CD14-positive monocyte (primary cell): ENCODE data around the gene FRMPD2. TPM values are rescaled to one million over a fixed set of nuclear protein-coding genes. Genes with fewer than 3 reads are reported as not detected.

Experiments
- DNase-seq, 3 donors: peaks; one replicate each; pipeline ENCODE4 v3.0.0-alpha.2; 2011 to 2022
- H2AFZ ChIP-seq: 2 replicates; pipeline ENCODE4 v1.6.0; 2012; ENCODE audit warnings: mild to moderate bottlenecking, low read depth, low read length, inconsistent platforms; ENCODE audit not compliant: insufficient read depth, poor library complexity, severe bottlenecking
- H3K27ac ChIP-seq, 2 donors: 1 replicate in 1 of 2; 2 replicates in 1 of 2; pipeline ENCODE4 v1.5.1; 2012 to 2013; ENCODE audit warnings: low read length in 2 of 2, control low read depth in 1 of 2, inconsistent platforms in 1 of 2, low read depth in 1 of 2, mild to moderate bottlenecking in 1 of 2
- H3K27me3 ChIP-seq, 2 donors: one replicate each; pipeline versions ENCODE4 v1.6.0 to v1.6.1; 2011 to 2013; ENCODE audit warnings: low read length in 2 of 2; ENCODE audit not compliant: control insufficient read depth in 2 of 2, insufficient read depth in 2 of 2
- H3K36me3 ChIP-seq, 2 donors: replicated peaks in 1 of 2; 1 replicate in 1 of 2; 2 replicates in 1 of 2; pipeline versions ENCODE4 v1.5.1 to v1.6.1; 2012 to 2013; ENCODE audit warnings: low read length in 2 of 2, control low read depth in 1 of 2, inconsistent platforms in 1 of 2, mild to moderate bottlenecking in 1 of 2; ENCODE audit not compliant: insufficient read depth in 2 of 2, control insufficient read depth in 1 of 2
- H3K4me1 ChIP-seq, 2 donors: 1 replicate in 1 of 2; 2 replicates in 1 of 2; pipeline versions ENCODE4 v1.5.1 to v1.6.1; 2012 to 2013; ENCODE audit warnings: low read length in 2 of 2, control low read depth in 1 of 2, inconsistent platforms in 1 of 2, mild to moderate bottlenecking in 1 of 2, moderate library complexity in 1 of 2; ENCODE audit not compliant: insufficient read depth in 2 of 2, control insufficient read depth in 1 of 2
- H3K4me2 ChIP-seq: replicated peaks from 2 replicates; pipeline ENCODE3; 2012; ENCODE audit warnings: low read length, moderate library complexity, mild to moderate bottlenecking; ENCODE audit not compliant: poor library complexity, severe bottlenecking; ENCODE audit errors: extremely low read depth
- H3K4me3 ChIP-seq, 3 experiments: fragments of 200-600 bp in 1 of 3; sonication (generic) in 1 of 3; replicated peaks in 1 of 3; 1 replicate in 2 of 3; 2 replicates in 1 of 3; pipeline ENCODE4 v1.5.1; 2011 to 2013; ENCODE audit warnings: low read length in 3 of 3, mild to moderate bottlenecking in 3 of 3, control low read depth in 2 of 3, low read depth in 2 of 3, inconsistent platforms in 1 of 3, moderate library complexity in 1 of 3
- H3K79me2 ChIP-seq: 2 replicates; pipeline ENCODE4 v1.6.0; 2012; ENCODE audit warnings: mild to moderate bottlenecking, control low read depth, inconsistent platforms, low read length, moderate library complexity; ENCODE audit not compliant: insufficient read depth
- H3K9ac ChIP-seq: 2 replicates; pipeline ENCODE4 v1.6.0; 2017; ENCODE audit warnings: low read length, mild to moderate bottlenecking; ENCODE audit not compliant: insufficient read depth, poor library complexity, severe bottlenecking
- H3K9me3 ChIP-seq, 2 donors: replicated peaks in 1 of 2; 1 replicate in 1 of 2; 2 replicates in 1 of 2; pipeline versions ENCODE4 v1.5.1 to v1.6.1; 2012 to 2013; ENCODE audit warnings: low read length in 2 of 2, control low read depth in 1 of 2; ENCODE audit not compliant: control insufficient read depth in 1 of 2, insufficient read depth in 1 of 2
- H4K20me1 ChIP-seq: 2 replicates; pipeline ENCODE4 v1.6.0; 2012; ENCODE audit warnings: mild to moderate bottlenecking, low read length, control low read depth, moderate library complexity; ENCODE audit not compliant: insufficient read depth
- H3K27ac Mint-ChIP-seq, 7 donors: one replicate each; pipeline ENCODE4 v1.8.0; 2020; ENCODE audit warnings: mild to moderate bottlenecking in 7 of 7, mixed read lengths in 7 of 7, moderate library complexity in 6 of 7, inconsistent platforms in 2 of 7
- H3K27me3 Mint-ChIP-seq, 3 donors: one replicate each; pipeline ENCODE4 v1.8.0; 2021 to 2022; ENCODE audit warnings: low read depth in 3 of 3, mild to moderate bottlenecking in 3 of 3, mixed read lengths in 3 of 3, moderate library complexity in 3 of 3, inconsistent platforms in 1 of 3
- H3K36me3 Mint-ChIP-seq, 2 donors: one replicate each; pipeline ENCODE4 v1.8.0; 2020; ENCODE audit warnings: mixed read lengths in 2 of 2, inconsistent platforms in 1 of 2, mild to moderate bottlenecking in 1 of 2
- H3K4me1 Mint-ChIP-seq: one replicate; pipeline ENCODE4 v1.8.0; 2020; ENCODE audit warnings: mild to moderate bottlenecking, mixed read lengths
- H3K4me3 Mint-ChIP-seq, 2 donors: one replicate each; pipeline ENCODE4 v1.8.0; 2020; ENCODE audit warnings: mild to moderate bottlenecking in 2 of 2, mixed read lengths in 2 of 2, moderate library complexity in 1 of 2
- H3K9me3 Mint-ChIP-seq, 7 donors: one replicate each; pipeline ENCODE4 v1.8.0; 2020 to 2022; ENCODE audit warnings: mixed read lengths in 7 of 7, mild to moderate bottlenecking in 6 of 7, moderate library complexity in 6 of 7, inconsistent platforms in 2 of 7
- WGBS: methylation state at CpG from one replicate; pipeline ENCODE4 v1.1.5; 2013; ENCODE audit warnings: missing lambda C conversion rate; ENCODE audit not compliant: insufficient coverage; 5-methylcytosine and 5-hydroxymethylcytosine counted together
- intact Hi-C, 2 donors: fragments of 100-400 bp; cut with micrococcal nuclease; formaldehyde crosslinking; loops; one replicate each; pipeline versions ENCODE4 v1.15.0 to v1.15.1; 2023
- polyA plus RNA-seq, 3 donors: library from polyadenylated mRNA; depleted of rRNA in 1 of 3; unstranded in 2 of 3; stranded (reverse) in 1 of 3; fragments of 300-500 nt in 2 of 3; fragments of >200 nt in 1 of 3; fragmentation: Illumina TruSeq in 2 of 3; gene quantifications; 1 replicate in 2 of 3; 2 replicates in 1 of 3; pipeline ENCODE4 v1.2.3, GENCODE V29; 2012 to 2021
- TF ChIP-seq, protein P1 (sequence below): fragments of 200-600 bp; IDR thresholded peaks from one replicate; pipeline ENCODE4 v1.8.0; 2022; ENCODE audit warnings: antibody characterized with exemption, mild to moderate bottlenecking

Gene FRMPD2
- polyA plus RNA-seq, 3 donors: not detected

DNA sequence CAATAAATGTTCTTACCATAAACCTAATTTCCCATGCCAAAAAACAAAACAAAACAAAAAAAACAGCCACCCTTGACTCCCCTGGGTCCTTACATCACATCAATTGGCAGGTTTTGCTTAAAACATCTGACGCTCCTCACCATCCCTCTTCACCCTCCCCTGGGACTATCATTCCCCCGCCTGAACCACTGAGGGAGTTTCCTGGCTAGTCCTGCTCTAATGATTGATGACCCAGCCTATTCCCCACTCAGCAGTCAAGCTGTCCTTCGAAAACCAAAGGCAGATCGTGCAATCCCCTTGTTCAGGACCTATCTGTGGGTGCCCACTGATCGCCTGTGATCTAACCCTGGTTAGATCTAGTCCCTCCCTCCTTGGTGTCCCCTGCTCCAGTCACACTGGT, 11.2 kb upstream of the FRMPD2 start:
- Histone ChIP-seq H3K4me1 (peaks cover 0 to 5% of the 10 kb centered on the region in 2 donors), H3K4me2 (no peak overlapping the region), H3K79me2 (no peaks in the 10 kb centered on the region), H3K27ac (no peak overlapping the region), H3K4me3 (no peak overlapping the region), H3K36me3 (no peaks in the 10 kb centered on the region), H4K20me1 (no peaks in the 10 kb centered on the region), H2AFZ (no peak overlapping the region), H3K9me3 (peaks cover 0 to 9% of the 10 kb centered on the region in 2 donors), H3K27me3 (no peaks in the 10 kb centered on the region), H3K9ac (no peak overlapping the region)
- Mint-ChIP-seq H3K27ac (no peak overlapping the region), H3K27me3 (peaks cover 0 to 3% (median 2%) of the 10 kb centered on the region in 3 donors), H3K4me1 (peaks cover 7% of the 10 kb centered on the region), H3K9me3 (peaks cover 8 to 21% (median 17%) of the 10 kb centered on the region in 7 donors), H3K4me3 (no peak overlapping the region), H3K36me3 (no peaks in the 10 kb centered on the region)
- no peak for DNase-seq
- intact Hi-C loops: no loop called here
- TF ChIP-seq, protein P1, sequence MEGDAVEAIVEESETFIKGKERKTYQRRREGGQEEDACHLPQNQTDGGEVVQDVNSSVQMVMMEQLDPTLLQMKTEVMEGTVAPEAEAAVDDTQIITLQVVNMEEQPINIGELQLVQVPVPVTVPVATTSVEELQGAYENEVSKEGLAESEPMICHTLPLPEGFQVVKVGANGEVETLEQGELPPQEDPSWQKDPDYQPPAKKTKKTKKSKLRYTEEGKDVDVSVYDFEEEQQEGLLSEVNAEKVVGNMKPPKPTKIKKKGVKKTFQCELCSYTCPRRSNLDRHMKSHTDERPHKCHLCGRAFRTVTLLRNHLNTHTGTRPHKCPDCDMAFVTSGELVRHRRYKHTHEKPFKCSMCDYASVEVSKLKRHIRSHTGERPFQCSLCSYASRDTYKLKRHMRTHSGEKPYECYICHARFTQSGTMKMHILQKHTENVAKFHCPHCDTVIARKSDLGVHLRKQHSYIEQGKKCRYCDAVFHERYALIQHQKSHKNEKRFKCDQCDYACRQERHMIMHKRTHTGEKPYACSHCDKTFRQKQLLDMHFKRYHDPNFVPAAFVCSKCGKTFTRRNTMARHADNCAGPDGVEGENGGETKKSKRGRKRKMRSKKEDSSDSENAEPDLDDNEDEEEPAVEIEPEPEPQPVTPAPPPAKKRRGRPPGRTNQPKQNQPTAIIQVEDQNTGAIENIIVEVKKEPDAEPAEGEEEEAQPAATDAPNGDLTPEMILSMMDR: no peak
- 93% methylated on average over 5 of the region's 5 CpGs for WGBS

DNA sequence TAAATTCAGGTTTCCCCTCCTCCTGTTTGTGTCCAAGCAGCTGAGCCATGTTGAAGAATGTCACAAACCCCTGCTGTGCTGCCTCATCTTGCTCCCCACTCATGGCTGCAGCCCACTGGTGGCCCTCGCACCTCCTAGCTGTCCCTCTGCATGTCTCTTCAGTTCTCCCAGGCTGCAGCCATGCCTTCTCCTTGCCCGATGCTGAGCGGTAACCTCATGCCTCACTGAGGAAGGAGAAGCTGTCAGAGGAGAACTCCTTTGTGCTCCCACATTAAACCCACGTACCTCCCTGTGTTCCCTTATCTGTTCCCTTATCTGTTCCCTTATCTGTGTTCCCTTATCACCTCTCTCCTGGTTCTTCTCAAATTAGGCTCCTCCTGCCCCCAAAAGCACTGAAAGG, 10.3 kb upstream of the FRMPD2 start:
- H4K20me1 ChIP-seq: no peaks in the 10 kb centered on the region
- Mint-ChIP-seq H3K27me3 (peaks cover 0 to 3% (median 2%) of the 10 kb centered on the region in 3 donors), H3K9me3 (peaks cover 8 to 23% (median 19%) of the 10 kb centered on the region in 7 donors), H3K27ac (no peak overlapping the region), H3K36me3 (no peaks in the 10 kb centered on the region), H3K4me3 (no peak overlapping the region), H3K4me1 (peaks cover 4% of the 10 kb centered on the region)
- 80% methylated on average over 2 of the region's 4 CpGs for WGBS
- peaks cover 0 to 9% of the 10 kb centered on the region in 2 donors for H3K9me3 ChIP-seq
- TF ChIP-seq, protein P1: no peak
- H2AFZ ChIP-seq: no peak overlapping the region
- no peak for DNase-seq
- intact Hi-C loops: no loop called here
- H3K36me3 ChIP-seq: no peaks in the 10 kb centered on the region
- no peaks in the 10 kb centered on the region for H3K27me3 ChIP-seq
- H3K27ac ChIP-seq: no peak overlapping the region
- no peak overlapping the region for H3K9ac ChIP-seq
- H3K4me2 ChIP-seq: no peak overlapping the region
- H3K79me2 ChIP-seq: no peaks in the 10 kb centered on the region
- peaks cover 0 to 2% of the 10 kb centered on the region in 2 donors for H3K4me1 ChIP-seq
- H3K4me3 ChIP-seq: no peak overlapping the region
